Liver (tissue), 3 donors: ENCODE measurements around the gene MTERF4.

Experiments
- FOXA2 ChIP-seq: IDR thresholded peaks from 2 replicates; pipeline ENCODE4 v1.6.1; 2016; ENCODE audit warnings: antibody characterized with exemption
- JUND ChIP-seq, 2 donors: IDR thresholded peaks; 2 replicates each; pipeline ENCODE4 v1.6.1; 2016; ENCODE audit warnings: antibody characterized with exemption in 2 of 2
- NR2F2 ChIP-seq: IDR thresholded peaks from 2 replicates; pipeline ENCODE4 v1.6.1; 2016; ENCODE audit warnings: antibody characterized with exemption
- RAD21 ChIP-seq, 2 donors: IDR thresholded peaks; 2 replicates each; pipeline ENCODE4 v1.6.1; 2016; ENCODE audit warnings: antibody characterized with exemption in 2 of 2, mild to moderate bottlenecking in 2 of 2
- REST ChIP-seq: IDR thresholded peaks from 2 replicates; pipeline ENCODE4 v1.6.1; 2016; ENCODE audit warnings: antibody characterized with exemption, mild to moderate bottlenecking
- ZBTB33 ChIP-seq: IDR thresholded peaks from 2 replicates; pipeline ENCODE4 v1.6.1; 2016; ENCODE audit warnings: antibody characterized with exemption
- TF ChIP-seq, protein P1 (sequence below): fragments of 150-350 bp; IDR thresholded peaks from 2 replicates; pipeline ENCODE4 v1.5.1; 2017; ENCODE audit warnings: improper control_type of control experiment, low read depth, low read length; ENCODE audit not compliant: missing input control
- donor health status: healthy.
- donor health status: healthy.

- TF ChIP-seq ZBTB33 (no peak), RAD21 (IDR thresholded peaks at IDR 0.05) (no peak), NR2F2 (no peak), FOXA2 (no peak), REST (no peak), JUND (IDR thresholded peaks at IDR 0.05) (no peak)
- TF ChIP-seq, protein P1, sequence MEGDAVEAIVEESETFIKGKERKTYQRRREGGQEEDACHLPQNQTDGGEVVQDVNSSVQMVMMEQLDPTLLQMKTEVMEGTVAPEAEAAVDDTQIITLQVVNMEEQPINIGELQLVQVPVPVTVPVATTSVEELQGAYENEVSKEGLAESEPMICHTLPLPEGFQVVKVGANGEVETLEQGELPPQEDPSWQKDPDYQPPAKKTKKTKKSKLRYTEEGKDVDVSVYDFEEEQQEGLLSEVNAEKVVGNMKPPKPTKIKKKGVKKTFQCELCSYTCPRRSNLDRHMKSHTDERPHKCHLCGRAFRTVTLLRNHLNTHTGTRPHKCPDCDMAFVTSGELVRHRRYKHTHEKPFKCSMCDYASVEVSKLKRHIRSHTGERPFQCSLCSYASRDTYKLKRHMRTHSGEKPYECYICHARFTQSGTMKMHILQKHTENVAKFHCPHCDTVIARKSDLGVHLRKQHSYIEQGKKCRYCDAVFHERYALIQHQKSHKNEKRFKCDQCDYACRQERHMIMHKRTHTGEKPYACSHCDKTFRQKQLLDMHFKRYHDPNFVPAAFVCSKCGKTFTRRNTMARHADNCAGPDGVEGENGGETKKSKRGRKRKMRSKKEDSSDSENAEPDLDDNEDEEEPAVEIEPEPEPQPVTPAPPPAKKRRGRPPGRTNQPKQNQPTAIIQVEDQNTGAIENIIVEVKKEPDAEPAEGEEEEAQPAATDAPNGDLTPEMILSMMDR, result no peak
Observed at GRCh38 chr2:241108271-241109209, 6.5 kb upstream of the MTERF4 start.
